Effector memory CD8-positive, alpha-beta T cell (primary cell): Measurements from ENCODE around the gene GPC5.

Experiments
- ATAC-seq: fragments of 150-1000 bp; cut with Tn5 transposase; replicated peaks from 2 replicates; pipeline ENCODE4 v1.10.0; 2021; ENCODE audit warnings: mild to moderate bottlenecking, moderate library complexity
- DNase-seq, 3 experiments: peaks; one replicate each; pipeline ENCODE4 v3.0.0; 2021
- H3K27ac Mint-ChIP-seq, 2 donors: one replicate each; pipeline ENCODE4 v1.8.0; 2022; ENCODE audit warnings: mild to moderate bottlenecking in 2 of 2, mixed read lengths in 2 of 2, moderate library complexity in 2 of 2
- H3K27me3 Mint-ChIP-seq, 2 donors: one replicate each; pipeline ENCODE4 v1.8.0; 2022; ENCODE audit warnings: mixed read lengths in 2 of 2
- H3K36me3 Mint-ChIP-seq: one replicate; pipeline ENCODE4 v1.8.0; 2022; ENCODE audit warnings: mild to moderate bottlenecking, moderate library complexity, mixed read lengths; ENCODE audit not compliant: insufficient read depth
- H3K4me1 Mint-ChIP-seq, 2 donors: one replicate each; pipeline ENCODE4 v1.8.0; 2022; ENCODE audit warnings: low read depth in 2 of 2, mixed read lengths in 2 of 2
- H3K4me3 Mint-ChIP-seq, 2 donors: one replicate each; pipeline ENCODE4 v1.8.0; 2022; ENCODE audit warnings: mild to moderate bottlenecking in 2 of 2, mixed read lengths in 2 of 2, moderate library complexity in 2 of 2
- H3K9me3 Mint-ChIP-seq, 2 donors: one replicate each; pipeline ENCODE4 v1.8.0; 2022; ENCODE audit warnings: mixed read lengths in 2 of 2

Gene GPC5

GRCh38 chr13:91358387-91358782 lies 40.0 kb upstream of the GPC5 start:
- Mint-ChIP-seq H3K9me3 (no peaks in the 10 kb centered on the region), H3K4me1 (no peaks in the 10 kb centered on the region), H3K27me3 (no peaks in the 10 kb centered on the region), H3K4me3 (no peak overlapping the region), H3K36me3 (peaks cover 16% of the 10 kb centered on the region), H3K27ac (no peak overlapping the region)
- ATAC-seq (no peak), DNase-seq (no peak)

- ATAC-seq: no peak
- H3K27ac Mint-ChIP-seq: no peak overlapping the region
Observed at GRCh38 chr13:91359111-91359510, 39.3 kb upstream of the GPC5 start.

GRCh38 chr13:91359631-91360030 lies 38.8 kb upstream of the GPC5 start:
- Mint-ChIP-seq H3K36me3 (peaks cover 5% of the 10 kb centered on the region), H3K4me1 (no peaks in the 10 kb centered on the region), H3K27me3 (no peaks in the 10 kb centered on the region), H3K27ac (no peak overlapping the region), H3K4me3 (no peak overlapping the region), H3K9me3 (no peaks in the 10 kb centered on the region)
- no peak for DNase-seq
- no peak for ATAC-seq

More at GRCh38 chr13:91359111-91359510, 39.3 kb upstream of the GPC5 start:
- Mint-ChIP-seq H3K4me1 (no peaks in the 10 kb centered on the region), H3K9me3 (no peaks in the 10 kb centered on the region), H3K36me3 (peaks cover 11% of the 10 kb centered on the region), H3K4me3 (no peak overlapping the region), H3K27me3 (no peaks in the 10 kb centered on the region)
- no peak for DNase-seq

GRCh38 chr13:91360246-91360751 lies 38.1 kb upstream of the GPC5 start:
- DNase-seq: no peak
- no peak overlapping the region for H3K27ac Mint-ChIP-seq
- no peaks in the 10 kb centered on the region for H3K27me3 Mint-ChIP-seq
- H3K4me1 Mint-ChIP-seq: no peaks in the 10 kb centered on the region
- ATAC-seq: no peak
- H3K9me3 Mint-ChIP-seq: no peaks in the 10 kb centered on the region
- H3K36me3 Mint-ChIP-seq: no peaks in the 10 kb centered on the region
- no peak overlapping the region for H3K4me3 Mint-ChIP-seq

GRCh38 chr13:91361755-91362271 lies 36.6 kb upstream of the GPC5 start:
- Mint-ChIP-seq H3K9me3 (no peaks in the 10 kb centered on the region), H3K4me1 (no peaks in the 10 kb centered on the region), H3K36me3 (no peaks in the 10 kb centered on the region), H3K27ac (no peak overlapping the region), H3K27me3 (no peaks in the 10 kb centered on the region), H3K4me3 (no peak overlapping the region)
- ATAC-seq (no peak), DNase-seq (no peak)

- Mint-ChIP-seq H3K4me3 (no peak overlapping the region), H3K27ac (no peak overlapping the region), H3K36me3 (no peaks in the 10 kb centered on the region), H3K4me1 (no peaks in the 10 kb centered on the region), H3K9me3 (no peaks in the 10 kb centered on the region), H3K27me3 (no peaks in the 10 kb centered on the region)
- DNase-seq (no peak), ATAC-seq (no peak)
Observed at GRCh38 chr13:91362908-91363307, 35.5 kb upstream of the GPC5 start.

GRCh38 chr13:91368101-91368500 lies 30.3 kb upstream of the GPC5 start:
- no peak overlapping the region for H3K27ac Mint-ChIP-seq
- no peaks in the 10 kb centered on the region for H3K4me1 Mint-ChIP-seq
- peaks cover 8 to 9% of the 10 kb centered on the region in 2 donors for H3K27me3 Mint-ChIP-seq
- H3K36me3 Mint-ChIP-seq: no peaks in the 10 kb centered on the region
- no peaks in the 10 kb centered on the region for H3K9me3 Mint-ChIP-seq
- DNase-seq (no peak), ATAC-seq (no peak)
- no peak overlapping the region for H3K4me3 Mint-ChIP-seq

GRCh38 chr13:91368676-91369440 lies 29.6 kb upstream of the GPC5 start:
- no peaks in the 10 kb centered on the region for H3K9me3 Mint-ChIP-seq
- ATAC-seq (no peak), DNase-seq (no peak)
- H3K27me3 Mint-ChIP-seq: peaks cover 9 to 12% of the 10 kb centered on the region in 2 donors
- no peaks in the 10 kb centered on the region for H3K36me3 Mint-ChIP-seq
- H3K27ac Mint-ChIP-seq: no peak overlapping the region
- no peak overlapping the region for H3K4me3 Mint-ChIP-seq
- H3K4me1 Mint-ChIP-seq: no peaks in the 10 kb centered on the region

- H3K27ac Mint-ChIP-seq: no peak overlapping the region
Observed at GRCh38 chr13:91369441-91369831, 29.0 kb upstream of the GPC5 start.

GRCh38 chr13:91370501-91370900 lies 27.9 kb upstream of the GPC5 start:
- ATAC-seq (no peak), DNase-seq (no peak)
- Mint-ChIP-seq H3K4me3 (no peak overlapping the region), H3K9me3 (no peaks in the 10 kb centered on the region), H3K36me3 (no peaks in the 10 kb centered on the region), H3K4me1 (peaks cover 1 to 6% of the 10 kb centered on the region in 2 donors), H3K27me3 (peaks cover 9 to 22% of the 10 kb centered on the region in 2 donors), H3K27ac (no peak overlapping the region)

More at GRCh38 chr13:91369441-91369831, 29.0 kb upstream of the GPC5 start:
- peaks cover 9 to 16% of the 10 kb centered on the region in 2 donors for H3K27me3 Mint-ChIP-seq
- H3K4me1 Mint-ChIP-seq: no peaks in the 10 kb centered on the region
- DNase-seq: no peak
- ATAC-seq: no peak
- no peaks in the 10 kb centered on the region for H3K9me3 Mint-ChIP-seq
- no peak overlapping the region for H3K4me3 Mint-ChIP-seq
- H3K36me3 Mint-ChIP-seq: no peaks in the 10 kb centered on the region

GRCh38 chr13:91372911-91373310 lies 25.5 kb upstream of the GPC5 start:
- Mint-ChIP-seq H3K27ac (no peak overlapping the region), H3K9me3 (no peaks in the 10 kb centered on the region), H3K4me1 (peaks cover 1 to 6% of the 10 kb centered on the region in 2 donors), H3K4me3 (no peak overlapping the region), H3K27me3 (peaks cover 9 to 22% of the 10 kb centered on the region in 2 donors), H3K36me3 (no peaks in the 10 kb centered on the region)
- DNase-seq: no peak
- ATAC-seq: no peak

GRCh38 chr13:91375116-91375729 lies 23.2 kb upstream of the GPC5 start:
- Mint-ChIP-seq H3K9me3 (no peaks in the 10 kb centered on the region), H3K27ac (no peak overlapping the region), H3K4me1 (peaks cover 1 to 6% of the 10 kb centered on the region in 2 donors), H3K27me3 (peaks cover 6 to 22% of the 10 kb centered on the region in 2 donors), H3K36me3 (no peaks in the 10 kb centered on the region), H3K4me3 (no peak overlapping the region)
- peak; percentile 51 for ATAC-seq
- peak in 1 of 3 experiments; percentile 6 for DNase-seq

GRCh38 chr13:91381371-91381770 lies 17.1 kb upstream of the GPC5 start:
- Mint-ChIP-seq H3K4me3 (no peak overlapping the region), H3K27me3 (peaks cover 10 to 15% of the 10 kb centered on the region in 2 donors), H3K36me3 (no peaks in the 10 kb centered on the region), H3K4me1 (peaks cover 0 to 5% of the 10 kb centered on the region in 2 donors), H3K27ac (no peak overlapping the region), H3K9me3 (no peaks in the 10 kb centered on the region)
- DNase-seq: no peak
- no peak for ATAC-seq

GRCh38 chr13:91383836-91384235 lies 14.6 kb upstream of the GPC5 start:
- no peaks in the 10 kb centered on the region for H3K9me3 Mint-ChIP-seq
- no peak overlapping the region for H3K4me3 Mint-ChIP-seq
- no peak overlapping the region for H3K27ac Mint-ChIP-seq
- ATAC-seq (no peak), DNase-seq (no peak)
- H3K36me3 Mint-ChIP-seq: no peaks in the 10 kb centered on the region
- H3K4me1 Mint-ChIP-seq: peaks cover 0 to 5% of the 10 kb centered on the region in 2 donors
- H3K27me3 Mint-ChIP-seq: peaks cover 21 to 28% of the 10 kb centered on the region in 2 donors
